NCI-H187 treated with DMSO at 0.1 percent for 48 hours (cell line): ENCODE measurements around the gene CD70.
"Not testable (repeated sequence)": the region's sequence is repeated elsewhere in the genome, so short reads cannot be mapped to it uniquely, and the experiment has no call there.

Source experiments
- DNase-seq: peaks from one replicate; lab custom pipeline; 2025; lab: John Stamatoyannopoulos, UW

The CD70 gene

DNA sequence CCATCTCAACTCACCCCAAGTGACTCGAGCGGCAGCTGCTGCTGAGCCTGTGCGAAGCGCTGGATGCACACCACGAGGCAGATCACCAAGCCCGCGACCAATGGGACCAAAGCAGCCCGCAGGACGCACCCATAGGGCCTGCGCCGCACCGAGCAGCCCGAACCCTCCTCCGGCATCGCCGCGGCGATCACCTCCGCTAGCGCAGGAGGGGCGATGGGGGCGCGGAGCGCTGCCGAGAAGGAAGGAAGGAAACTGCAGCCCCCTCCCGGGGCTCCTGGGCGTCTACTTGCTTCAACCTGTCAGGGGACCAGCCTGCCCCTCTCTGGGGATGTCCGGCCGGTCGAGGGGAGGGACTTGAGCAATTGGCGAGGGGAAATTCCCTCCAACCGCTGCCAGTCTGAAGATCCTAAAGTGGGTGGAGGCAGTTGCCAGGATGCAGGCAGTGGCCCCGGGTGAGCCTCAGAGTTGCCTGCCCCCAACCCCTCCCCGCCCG is at the start of gene CD70:
CD70 (minus strand) TSS at position 324 of the 493 bp plus-strand sequence; CDS start at position 176, 148 bp downstream.
- no peak for DNase-seq

DNA sequence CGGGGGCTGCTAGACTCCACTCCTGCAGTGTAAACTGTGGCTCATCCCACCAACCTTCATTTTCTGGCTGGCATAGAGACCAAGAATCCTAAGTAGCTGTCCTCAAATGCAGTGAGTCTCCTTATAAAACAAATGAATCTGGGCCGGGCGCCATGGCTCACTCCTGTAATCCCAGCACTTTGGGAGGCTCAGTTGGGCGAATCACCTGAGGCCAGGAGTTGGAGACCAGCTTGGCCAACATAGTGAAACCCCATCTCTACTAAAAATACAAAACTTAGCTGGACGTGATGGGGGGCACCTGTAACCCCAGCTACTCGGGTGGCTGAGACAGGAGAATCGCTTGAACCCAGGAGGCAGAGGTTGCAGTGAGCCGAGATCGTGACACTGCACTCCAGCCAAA is 49.4 kb upstream of the CD70 start:
- DNase-seq = not testable (repeated sequence)

- no peak for DNase-seq
Observed at GRCh38 chr19:6639439-6639838, 48.5 kb upstream of the CD70 start.

DNA sequence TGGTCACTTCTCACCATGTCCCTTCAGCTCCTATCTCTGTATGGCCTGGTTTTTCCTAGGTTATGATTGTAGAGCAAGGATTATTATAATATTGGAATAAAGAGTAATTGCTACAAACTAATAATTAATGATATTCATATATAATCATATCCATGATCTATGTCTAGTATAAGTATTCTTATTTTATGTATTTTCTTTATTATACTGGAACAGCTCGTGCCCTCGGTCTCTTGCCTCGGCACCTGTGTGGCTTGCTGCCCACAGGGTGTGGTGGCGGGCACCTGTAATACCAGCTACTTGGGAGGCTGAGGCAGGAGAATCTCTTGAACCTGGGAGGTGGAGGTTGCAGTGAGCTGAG is 42.5 kb upstream of the CD70 start:
- DNase-seq = not testable (repeated sequence)

GRCh38 chr19:6632747-6633455 is 42.0 kb upstream of the CD70 start:
- not testable (repeated sequence) for DNase-seq

GRCh38 chr19:6632002-6632621 is 41.2 kb upstream of the CD70 start:
- no peak for DNase-seq

- DNase-seq = no peak
Observed at GRCh38 chr19:6626764-6627163, 35.8 kb upstream of the CD70 start.

GRCh38 chr19:6617374-6617773 is 26.4 kb upstream of the CD70 start:
- DNase-seq = no peak

GRCh38 chr19:6616011-6616410 is 25.1 kb upstream of the CD70 start:
- DNase-seq = no peak

DNA sequence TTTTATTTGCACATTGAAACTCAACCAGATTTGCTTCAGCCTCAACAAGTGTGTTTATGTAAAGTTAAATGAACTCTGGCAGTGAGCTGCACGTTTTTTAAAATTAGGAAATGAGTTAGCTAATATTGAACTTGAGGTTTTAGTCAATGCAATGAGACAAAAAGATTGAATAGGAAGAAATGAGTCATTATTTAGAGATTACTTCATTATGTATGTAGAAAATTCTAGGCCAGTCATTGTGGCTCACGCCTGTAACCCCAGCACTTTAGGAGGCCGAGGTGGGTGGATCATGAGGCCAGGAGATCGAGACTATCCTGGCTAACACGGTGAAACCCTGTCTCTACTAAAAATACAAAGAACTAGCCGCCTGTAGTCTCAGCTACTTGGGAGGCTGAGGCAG is 22.8 kb upstream of the CD70 start:
- no peak for DNase-seq

- DNase-seq = no peak
Observed at GRCh38 chr19:6610934-6611852, 20.2 kb upstream of the CD70 start.

DNA sequence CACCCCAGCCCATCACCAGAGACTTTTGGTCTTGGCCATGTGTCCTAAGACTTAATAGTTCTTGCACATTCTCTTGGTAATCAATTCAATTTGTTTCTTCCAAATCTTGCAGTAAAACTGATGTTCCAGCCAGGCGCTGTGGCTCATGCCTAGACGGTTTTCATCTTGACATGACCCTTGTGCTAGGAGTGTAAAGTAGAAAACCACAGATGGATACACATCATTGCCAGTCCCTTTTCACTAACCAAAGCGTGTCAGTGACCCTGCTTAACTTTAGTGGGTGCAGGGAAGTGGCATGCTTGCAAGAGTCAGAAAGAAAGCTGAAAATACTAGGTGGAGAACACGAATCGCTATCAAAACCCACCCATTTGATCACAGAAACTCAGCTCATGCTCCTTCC is 18.0 kb upstream of the CD70 start:
- no peak for DNase-seq

DNA sequence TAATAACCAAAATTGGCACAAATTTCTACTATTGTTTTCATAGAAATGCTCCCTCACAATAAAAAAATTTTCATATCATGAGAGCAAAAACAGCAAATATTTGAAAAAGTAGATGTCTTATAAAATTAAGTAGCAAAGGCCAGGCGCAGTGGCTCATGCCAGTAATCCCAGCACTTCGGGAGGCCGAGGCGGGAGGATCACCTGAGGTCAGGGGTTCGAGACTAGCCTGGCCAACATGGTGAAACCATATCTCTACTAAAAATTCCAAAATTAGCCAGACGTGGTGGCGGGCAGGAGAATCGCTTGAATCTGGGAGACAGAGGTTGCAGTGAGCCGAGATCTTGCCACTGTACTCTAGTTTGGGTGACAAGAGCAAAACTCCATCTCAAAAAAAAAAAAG is 17.2 kb upstream of the CD70 start:
- not testable (repeated sequence) for DNase-seq

DNA sequence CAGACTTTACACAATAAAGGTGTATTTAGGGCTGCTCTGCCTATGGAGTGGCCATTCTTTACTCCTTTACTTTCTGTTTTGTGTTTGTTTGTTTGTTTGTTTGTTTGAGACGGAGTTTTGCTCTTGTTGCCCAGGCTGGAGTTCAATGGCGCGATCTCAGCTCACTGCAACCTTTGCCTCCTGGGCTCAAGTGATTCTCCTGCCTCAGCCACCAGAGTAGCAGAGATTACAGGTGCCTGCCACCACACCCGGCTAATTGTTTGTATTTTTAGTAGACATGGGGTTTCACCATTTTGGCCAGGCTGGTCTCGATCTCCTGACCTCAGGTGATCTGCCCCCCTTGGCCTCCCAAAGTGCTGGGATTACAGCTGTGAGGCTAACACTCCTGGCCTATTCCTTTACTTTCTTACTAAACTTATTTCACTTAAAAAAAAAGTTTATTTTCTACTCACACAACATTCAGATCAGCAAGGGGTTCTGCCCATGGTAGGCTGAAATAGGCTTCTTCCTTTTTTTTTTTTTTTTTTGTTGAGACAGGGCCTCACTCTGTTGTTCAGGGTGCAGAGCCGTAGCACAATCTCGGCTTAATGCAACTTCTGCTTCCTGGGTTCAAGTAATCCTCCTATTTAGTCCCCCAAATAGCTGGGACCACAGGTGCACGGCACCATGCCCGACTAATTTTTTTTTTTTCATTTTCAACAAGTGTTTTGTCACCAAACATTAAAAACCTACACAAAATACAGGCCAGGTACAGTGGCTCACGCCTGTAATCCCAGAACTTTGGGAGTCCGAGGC is 15.5 kb upstream of the CD70 start:
- not testable (repeated sequence) for DNase-seq

DNA sequence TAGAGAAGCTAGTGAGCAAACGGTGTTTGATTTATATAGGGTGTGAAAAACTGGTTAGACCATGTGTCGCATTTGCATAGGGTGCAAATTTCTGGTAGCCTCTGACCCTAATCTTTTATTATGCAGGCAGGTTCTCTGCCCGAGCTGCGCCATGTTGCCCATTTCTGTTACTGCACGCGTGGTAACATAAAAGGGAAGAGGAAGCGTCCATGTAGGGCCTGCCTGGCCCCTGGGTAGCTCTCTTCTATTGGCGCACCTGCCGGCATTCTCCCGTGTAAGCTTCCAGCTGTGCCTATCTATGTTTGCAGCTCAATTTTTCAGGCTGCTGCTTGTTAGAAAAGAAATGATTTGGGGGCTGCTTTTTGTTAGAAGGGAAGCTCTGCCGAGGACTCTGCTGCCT is 14.0 kb upstream of the CD70 start:
- DNase-seq = no peak

DNA sequence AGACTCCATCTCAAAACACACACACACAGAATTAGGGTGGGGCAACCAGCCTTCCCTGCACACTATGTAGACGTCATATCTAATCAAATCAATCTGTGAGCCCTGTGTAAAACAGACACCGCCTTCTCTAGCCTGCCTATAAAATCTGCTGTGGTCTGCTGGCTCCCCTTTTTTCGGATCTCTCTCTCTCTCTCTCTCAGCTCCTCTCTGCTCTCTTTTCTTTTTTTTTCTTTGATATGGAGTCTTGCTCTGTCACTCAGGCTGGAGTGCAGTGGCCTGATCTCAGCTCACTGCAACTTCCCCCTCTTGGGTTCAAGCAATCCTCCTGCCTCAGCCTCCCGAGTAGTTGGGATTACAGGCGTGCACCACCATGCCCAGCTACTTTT is 11.8 kb upstream of the CD70 start:
- no peak for DNase-seq

DNA sequence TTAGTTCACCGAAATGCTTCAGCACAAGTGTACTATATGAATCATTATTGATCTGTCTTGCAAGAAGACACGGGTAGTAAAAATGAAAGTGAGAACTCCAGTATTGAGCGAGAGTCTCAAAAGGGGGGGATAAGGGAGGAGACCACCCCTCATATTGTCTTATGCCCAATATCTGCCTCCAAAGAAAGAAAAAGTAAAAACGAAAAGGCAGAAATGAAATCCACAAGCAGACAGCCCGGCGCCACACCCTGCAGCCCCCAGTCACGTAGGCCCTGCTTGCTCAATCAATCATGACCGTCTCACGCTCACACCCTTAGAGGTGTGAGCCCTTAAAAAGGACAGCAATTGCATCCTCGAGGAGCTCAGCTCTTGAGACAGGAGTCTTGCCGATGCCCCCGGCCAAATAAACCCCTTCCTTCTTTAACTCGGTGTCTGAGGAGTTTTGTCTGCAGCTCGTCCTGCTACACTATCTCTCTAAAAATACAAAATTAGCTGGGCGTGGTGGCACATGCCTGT is 10.6 kb upstream of the CD70 start:
- not testable (repeated sequence) for DNase-seq

DNA sequence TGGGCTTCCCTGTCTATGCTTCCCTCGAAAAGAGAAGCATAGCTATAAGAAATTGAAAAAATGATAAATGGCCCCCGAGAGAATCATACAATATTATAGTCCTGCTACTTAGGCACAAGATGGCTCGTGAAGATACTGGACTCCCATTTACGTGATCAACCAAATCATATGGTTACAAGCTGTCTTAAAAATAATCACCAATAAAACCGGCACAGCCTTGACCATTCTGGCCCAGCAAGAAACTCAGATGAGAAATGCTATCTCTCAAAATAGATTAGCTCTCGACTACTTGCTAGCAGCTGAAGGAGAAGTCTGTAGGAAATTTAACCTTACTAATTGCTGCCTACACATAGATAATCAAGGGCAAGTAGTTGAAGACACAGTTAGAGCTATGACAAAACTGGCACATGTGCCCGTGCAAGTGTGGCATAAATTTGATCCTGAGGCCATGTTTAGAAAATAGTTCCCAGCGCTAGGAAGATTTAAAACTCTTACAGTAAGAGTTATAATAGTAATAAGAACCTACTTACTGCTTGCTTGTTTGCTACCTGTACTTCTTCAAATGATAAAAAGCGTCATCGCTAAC is 10.1 kb upstream of the CD70 start:
- DNase-seq = not testable (repeated sequence)

DNA sequence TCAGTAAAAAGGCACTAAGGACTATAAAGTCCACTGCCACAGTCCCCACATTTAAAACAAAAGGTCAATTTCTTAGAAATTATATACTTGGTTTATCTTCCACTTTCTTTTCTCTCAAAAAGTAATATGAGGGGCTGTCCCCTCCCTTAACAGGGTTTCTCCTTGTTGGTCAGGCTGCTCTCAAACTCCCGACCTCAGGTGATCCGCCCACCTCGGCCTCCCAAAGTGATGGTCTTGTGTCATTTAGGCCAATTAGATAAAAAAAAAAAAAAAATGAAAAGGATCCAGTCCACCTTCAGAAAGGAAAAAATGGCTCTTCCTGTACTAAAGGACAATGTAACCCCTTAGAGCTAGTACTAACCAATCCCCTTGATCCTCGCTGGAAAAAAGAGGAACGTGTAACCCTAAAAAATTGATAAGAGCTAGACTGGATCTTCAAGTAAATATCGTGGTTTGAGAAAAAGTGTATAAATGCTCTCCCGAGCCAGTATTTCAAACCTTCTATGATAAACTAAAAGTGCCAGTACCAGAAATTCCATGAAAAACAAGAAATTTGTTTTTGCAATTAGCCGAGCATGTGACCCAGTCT is 9.0 kb upstream of the CD70 start:
- no peak for DNase-seq

GRCh38 chr19:6598254-6598892 is 7.4 kb upstream of the CD70 start:
- not testable (repeated sequence) for DNase-seq
